ENCODE results near the gene PEX14. TPM values are rescaled to one million over a fixed set of nuclear protein-coding genes. Genes with fewer than 3 reads are reported as not detected.
A peak's percentile ranks its signal among the peaks of the same experiment; 100 is the strongest.

Gene PEX14
- total and polyA plus RNA-seq, 9 of the 15 experiments (the other 6 are each of a cell fraction or from before 2014, with no cell fraction given) = 2.6 to 45.7 (median 22.7) TPM

GRCh38 chr1:10473145-10473765 lies 1.5 kb upstream of the PEX14 start (continued):
- TF ChIP-seq LEF1 (IDR thresholded peaks at IDR 0.05) = no peak
- TF ChIP-seq ADNP (tag; IDR thresholded peaks at IDR 0.05) = peak; percentile 8; the same call in 1 of the 2 replicates
- TF ChIP-seq YY1 (IDR thresholded peaks at IDR 0.05; ENCODE audit: borderline replicate concordance in 1 of 3, control insufficient read depth in 1 of 3, extremely low read depth in 1 of 3, insufficient read depth in 3 of 3, insufficient read length in 1 of 3, insufficient replicate concordance in 2 of 3, low read depth in 1 of 3, low read length in 2 of 3) = peak in 2 of 3 experiments; percentile 6 to 61
- no peak for TF ChIP-seq MYBL2 (IDR thresholded peaks at IDR 0.05; ENCODE audit: low read depth)
- TF ChIP-seq MYBL2 (CRISPR knock-in tag; IDR thresholded peaks at IDR 0.05; ENCODE audit: borderline replicate concordance) = no peak
- TF ChIP-seq ZNF354B (CRISPR knock-in tag; IDR thresholded peaks at IDR 0.05) = no peak
- TF ChIP-seq DLX4 (CRISPR knock-in tag; IDR thresholded peaks at IDR 0.05) = no peak
- TF ChIP-seq CUX1 (CRISPR knock-in tag; IDR thresholded peaks at IDR 0.05) = no peak
- TF ChIP-seq ARID3A (IDR thresholded peaks at IDR 0.05; ENCODE audit: borderline replicate concordance, low read depth, low read length) = peak; percentile 46; the same call in 1 of the 2 replicates
- TF ChIP-seq GMEB1 (CRISPR knock-in tag; IDR thresholded peaks at IDR 0.05) = no peak
- no peak for TF ChIP-seq PKNOX1 (IDR thresholded peaks at IDR 0.05)
- TF ChIP-seq NFIX (CRISPR knock-in tag; IDR thresholded peaks at IDR 0.05; ENCODE audit: low read depth) = no peak
- no peak for TF ChIP-seq HLTF (IDR thresholded peaks at IDR 0.05)
- TF ChIP-seq CHAMP1 (IDR thresholded peaks at IDR 0.05) = no peak
